IMR-90 (cell line): Measurements from ENCODE around the gene EPB41L4A. TPM values are rescaled to one million over a fixed set of nuclear protein-coding genes. Genes with fewer than 3 reads are reported as not detected.

Experiments used
- ATAC-seq: fragments of 200-7000 bp; cut with Tn5 transposase; 2 replicates; pipeline ENCODE4 v1.9.1; 2020; ENCODE audit warnings: low read depth, mild to moderate bottlenecking, moderate library complexity
- BruUV-seq: library from RNA; stranded (reverse); fragments of 400-500 nt; replicated peaks from 2 replicates; lab custom pipeline; 2021; lab: Mats Ljungman, UMichigan
- CTCF ChIA-PET: fragments of 300-600 bp; formaldehyde crosslinking; extraction: SDS; loops from one replicate; lab custom pipeline; 2021; ENCODE audit warnings: antibody characterized with exemption; lab: Yijun Ruan, JAX
- POLR2A ChIA-PET: fragments of 300-600 bp; sonication (Branson Sonifier 250); formaldehyde crosslinking; loops from one replicate; lab custom pipeline; 2022; ENCODE audit warnings: antibody characterized with exemption; ENCODE audit not compliant: unreplicated experiment; lab: Charles Lee
- DNase-seq: peaks from one replicate; pipeline ENCODE4 v3.0.0; 2013
- H2AFZ ChIP-seq: replicated peaks from 2 replicates; pipeline ENCODE3; 2013; ENCODE audit warnings: low read length, mild to moderate bottlenecking; ENCODE audit not compliant: poor library complexity
- H2AK5ac ChIP-seq: 2 replicates; pipeline ENCODE4 v1.6.1; 2013; ENCODE audit warnings: low read depth, low read length, inconsistent platforms
- H2AK9ac ChIP-seq: replicated peaks from 2 replicates; pipeline ENCODE3; 2013; ENCODE audit warnings: mild to moderate bottlenecking, low read depth, low read length, moderate library complexity; ENCODE audit not compliant: poor library complexity
- H2BK120ac ChIP-seq: 2 replicates; pipeline ENCODE4 v1.6.1; 2013; ENCODE audit warnings: low read depth, low read length, inconsistent platforms
- H2BK15ac ChIP-seq: 3 replicates; pipeline ENCODE4 v1.6.1; 2013; ENCODE audit warnings: low read depth, low read length, inconsistent platforms
- H2BK20ac ChIP-seq: 2 replicates; pipeline ENCODE4 v1.6.1; 2013; ENCODE audit warnings: low read depth, mild to moderate bottlenecking, inconsistent platforms, low read length, moderate library complexity
- H2BK5ac ChIP-seq: 2 replicates; pipeline ENCODE4 v1.6.1; 2013; ENCODE audit warnings: mild to moderate bottlenecking, low read depth, low read length, inconsistent platforms; ENCODE audit not compliant: poor library complexity, severe bottlenecking
- H3K14ac ChIP-seq: replicated peaks from 2 replicates; pipeline ENCODE4 v1.6.1; 2013; ENCODE audit warnings: low read depth, low read length, inconsistent platforms
- H3K18ac ChIP-seq: 2 replicates; pipeline ENCODE4 v1.6.1; 2013; ENCODE audit warnings: low read depth, low read length, control low read depth
- H3K23ac ChIP-seq: 2 replicates; pipeline ENCODE4 v1.6.1; 2013; ENCODE audit warnings: low read depth, low read length, inconsistent platforms
- H3K27ac ChIP-seq: 2 replicates; pipeline ENCODE4 v1.5.1; 2013; ENCODE audit warnings: mild to moderate bottlenecking, control low read depth, low read length; ENCODE audit not compliant: insufficient read depth
- H3K27me3 ChIP-seq: 2 replicates; pipeline ENCODE4 v1.6.1; 2013; ENCODE audit warnings: low read length; ENCODE audit not compliant: control insufficient read depth, insufficient read depth
- H3K36me3 ChIP-seq: 2 replicates; pipeline ENCODE4 v1.6.1; 2013; ENCODE audit warnings: low read length, mixed read lengths; ENCODE audit not compliant: control insufficient read depth, insufficient read depth
- H3K4ac ChIP-seq: 2 replicates; pipeline ENCODE4 v1.6.1; 2013; ENCODE audit warnings: low read depth, low read length, inconsistent platforms
- H3K4me1 ChIP-seq: 2 replicates; pipeline ENCODE4 v1.6.1; 2013; ENCODE audit warnings: low read length, mixed read lengths; ENCODE audit not compliant: control insufficient read depth, insufficient read depth
- H3K4me2 ChIP-seq: 2 replicates; pipeline ENCODE4 v1.6.1; 2013; ENCODE audit warnings: low read depth, mild to moderate bottlenecking, control low read depth, low read length, moderate library complexity
- H3K4me3 ChIP-seq: 2 replicates; pipeline ENCODE4 v1.5.1; 2013; ENCODE audit warnings: low read depth, mild to moderate bottlenecking, control low read depth, low read length, moderate library complexity; ENCODE audit not compliant: insufficient read depth
- H3K56ac ChIP-seq: 2 replicates; pipeline ENCODE4 v1.6.1; 2013; ENCODE audit warnings: low read length, inconsistent platforms; ENCODE audit not compliant: insufficient read depth; ENCODE audit errors: extremely low read depth
- H3K79me1 ChIP-seq, 2 experiments: 2 replicates each; pipeline ENCODE4 v1.6.1; 2013; ENCODE audit warnings: low read length in 2 of 2, inconsistent platforms in 1 of 2, low read depth in 1 of 2
- H3K9ac ChIP-seq: 2 replicates; pipeline ENCODE4 v1.6.1; 2013; ENCODE audit warnings: low read depth, low read length, control low read depth
- H3K9me1 ChIP-seq: 2 replicates; pipeline ENCODE4 v1.6.1; 2013; ENCODE audit warnings: low read length, inconsistent platforms; ENCODE audit not compliant: insufficient read depth
- H3K9me3 ChIP-seq: 2 replicates; pipeline ENCODE4 v1.6.1; 2013; ENCODE audit warnings: low read length; ENCODE audit not compliant: control insufficient read depth, insufficient read depth
- H4K20me1 ChIP-seq: 2 replicates; pipeline ENCODE4 v1.6.1; 2013; ENCODE audit warnings: low read length, inconsistent platforms; ENCODE audit not compliant: insufficient read depth
- H4K5ac ChIP-seq: 2 replicates; pipeline ENCODE4 v1.6.1; 2013; ENCODE audit warnings: mild to moderate bottlenecking, low read depth, low read length, control low read depth
- H4K8ac ChIP-seq, 2 experiments: 2 replicates each; pipeline ENCODE4 v1.6.1; 2013; ENCODE audit warnings: low read depth in 2 of 2, low read length in 2 of 2, control low read depth in 1 of 2, inconsistent platforms in 1 of 2
- H4K91ac ChIP-seq: 2 replicates; pipeline ENCODE4 v1.6.1; 2013; ENCODE audit warnings: low read depth, low read length, inconsistent platforms; ENCODE audit not compliant: insufficient read depth
- BHLHE40 ChIP-seq: fragments of 150-350 bp; IDR thresholded peaks from 2 replicates; pipeline ENCODE4 v1.6.1; 2016; ENCODE audit warnings: mild to moderate bottlenecking, low read depth, low read length
- CEBPB ChIP-seq: IDR thresholded peaks from 2 replicates; pipeline ENCODE4 v1.6.1; 2012; ENCODE audit warnings: low read depth, low read length, improper control_type of control experiment
- CHD1 ChIP-seq: IDR thresholded peaks from 2 replicates; pipeline ENCODE4 v1.6.1; 2012; ENCODE audit warnings: low read depth, low read length, improper control_type of control experiment
- ELK1 ChIP-seq: fragments of 150-350 bp; IDR thresholded peaks from 2 replicates; pipeline ENCODE4 v1.6.1; 2016; ENCODE audit warnings: low read depth, mild to moderate bottlenecking, low read length, moderate library complexity, borderline replicate concordance
- FOS ChIP-seq: fragments of 150-350 bp; IDR thresholded peaks from 2 replicates; pipeline ENCODE4 v1.6.1; 2016; ENCODE audit warnings: low read depth, low read length
- MAFK ChIP-seq: IDR thresholded peaks from 2 replicates; pipeline ENCODE4 v1.6.1; 2012; ENCODE audit warnings: low read depth, low read length, improper control_type of control experiment
- MXI1 ChIP-seq: IDR thresholded peaks from 2 replicates; pipeline ENCODE4 v1.6.1; 2012; ENCODE audit warnings: low read depth, mild to moderate bottlenecking, low read length, moderate library complexity, borderline replicate concordance
- NFE2L2 ChIP-seq: fragments of 150-350 bp; IDR thresholded peaks from 2 replicates; pipeline ENCODE4 v1.6.1; 2016; ENCODE audit warnings: low read depth, mild to moderate bottlenecking, low read length
- POLR2A ChIP-seq: IDR thresholded peaks from 2 replicates; pipeline ENCODE4 v1.6.1; 2012; ENCODE audit warnings: mild to moderate bottlenecking, low read depth, low read length
- RAD21 ChIP-seq: IDR thresholded peaks from 2 replicates; pipeline ENCODE4 v1.6.1; 2012; ENCODE audit warnings: low read length, improper control_type of control experiment
- RCOR1 ChIP-seq: IDR thresholded peaks from 2 replicates; pipeline ENCODE4 v1.6.1; 2012; ENCODE audit warnings: mild to moderate bottlenecking, low read length, improper control_type of control experiment; ENCODE audit not compliant: insufficient replicate concordance
- RFX5 ChIP-seq: IDR thresholded peaks from 2 replicates; pipeline ENCODE4 v1.8.0; 2012; ENCODE audit warnings: low read depth, mild to moderate bottlenecking, low read length, moderate library complexity
- SMC3 ChIP-seq: fragments of 150-350 bp; IDR thresholded peaks from 2 replicates; pipeline ENCODE4 v1.6.1; 2016; ENCODE audit warnings: low read depth, mild to moderate bottlenecking, antibody characterized with exemption, low read length, moderate library complexity
- WGBS, 2 experiments: methylation state at CpG; one replicate each; pipeline versions ENCODE4 v1.1.5 to v1.1.7; 2013; ENCODE audit warnings: missing lambda C conversion rate in 2 of 2; ENCODE audit not compliant: insufficient read length in 1 of 2; ENCODE audit errors: extremely low coverage in 2 of 2; 5-methylcytosine and 5-hydroxymethylcytosine counted together
- dilution Hi-C: fragments of 300-500 bp; cut with HindIII; formaldehyde crosslinking; loops from one replicate; pipeline ENCODE4 v1.14.3; 2018; ENCODE audit warnings: low sequenced_read_pairs; ENCODE audit not compliant: unreplicated experiment
- in situ Hi-C: fragments of 300-500 bp; cut with MboI; formaldehyde crosslinking; loops from 3 replicates; pipeline ENCODE4 v1.14.3; 2019; ENCODE audit warnings: low sequenced_read_pairs, inconsistent platforms, mixed read lengths
- intact Hi-C: fragments of 100-400 bp; cut with micrococcal nuclease; formaldehyde crosslinking; loops from 2 replicates; pipeline ENCODE4 v1.10.0; 2022
- polyA plus RNA-seq, 3 experiments: library from polyadenylated mRNA; depleted of rRNA; stranded (reverse); fragments of >200 nt; gene quantifications; 2 replicates each; pipeline ENCODE4 v1.2.3, GENCODE V29; 2012; ENCODE audit warnings: low replicate concordance in 1 of 3
- total RNA-seq: library from RNA; depleted of rRNA; stranded (reverse); fragments of >200 nt; gene quantifications from 2 replicates; pipeline ENCODE4 v1.2.3, GENCODE V29; 2012
- TF ChIP-seq, protein P1 (sequence below): conservative IDR thresholded peaks from 2 replicates; pipeline ENCODE4 v1.5.1; 2012; ENCODE audit warnings: mild to moderate bottlenecking, low read depth, low read length, improper control_type of control experiment
- TF ChIP-seq, protein P2 (sequence below): fragments of 150-350 bp; IDR thresholded peaks from 2 replicates; pipeline ENCODE4 v1.6.1; 2017; ENCODE audit warnings: mild to moderate bottlenecking, antibody characterized with exemption, low read length, low read depth

EPB41L4A gene
- total and polyA plus RNA-seq, 2 of the 4 experiments (the other 2 are of a cell fraction): under 0.01 to 0.02 TPM

DNA sequence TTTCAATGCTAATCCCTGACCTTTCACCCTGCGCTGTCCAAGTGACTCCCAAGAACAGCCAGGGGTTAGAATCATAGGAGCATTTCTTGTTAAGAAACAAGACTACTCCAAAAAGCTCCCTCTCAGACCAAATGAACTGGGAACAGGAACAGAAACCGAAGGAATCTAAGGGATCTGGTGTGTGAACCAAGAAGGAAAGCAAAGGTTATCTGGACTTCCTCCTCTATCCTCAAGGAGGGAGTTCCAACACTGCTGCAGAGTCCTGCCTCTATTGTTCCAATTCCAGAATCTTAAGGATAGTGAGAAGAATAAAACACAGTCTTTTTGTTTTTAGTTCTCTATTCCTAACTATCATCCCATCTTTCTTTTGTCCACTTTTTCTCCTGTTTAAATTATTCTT lies 87.2 kb downstream of the EPB41L4A start:
- no peak overlapping the region for H2AK5ac ChIP-seq
- H3K79me1 ChIP-seq: no peaks in the 10 kb centered on the region
- H3K27ac ChIP-seq: no peak overlapping the region
- intact Hi-C loops (no loop called here), in situ Hi-C loops (no loop called here), dilution Hi-C loops (no loop called here)
- H2BK120ac ChIP-seq: no peak overlapping the region
- H3K4me3 ChIP-seq: no peak overlapping the region
- no peak overlapping the region for H2BK20ac ChIP-seq
- no peaks in the 10 kb centered on the region; the same call in 1 of the 2 replicates for H3K27me3 ChIP-seq
- ATAC-seq: no peak
- H3K56ac ChIP-seq: no peak overlapping the region
- WGBS, 2 experiments: no CpG with 5 or more reads among the region's 2 CpGs
- H3K4ac ChIP-seq: no peak overlapping the region
- H3K18ac ChIP-seq: no peak overlapping the region
- H4K5ac ChIP-seq: no peak overlapping the region
- H3K23ac ChIP-seq: no peak overlapping the region
- TF ChIP-seq FOS (no peak), CEBPB (no peak), RCOR1 (no peak), SMC3 (no peak), MAFK (no peak), RAD21 (no peak), BHLHE40 (no peak), RFX5 (no peak), POLR2A (no peak), ELK1 (no peak), MXI1 (no peak), CHD1 (no peak), NFE2L2 (no peak)
- TF ChIP-seq, protein P1, sequence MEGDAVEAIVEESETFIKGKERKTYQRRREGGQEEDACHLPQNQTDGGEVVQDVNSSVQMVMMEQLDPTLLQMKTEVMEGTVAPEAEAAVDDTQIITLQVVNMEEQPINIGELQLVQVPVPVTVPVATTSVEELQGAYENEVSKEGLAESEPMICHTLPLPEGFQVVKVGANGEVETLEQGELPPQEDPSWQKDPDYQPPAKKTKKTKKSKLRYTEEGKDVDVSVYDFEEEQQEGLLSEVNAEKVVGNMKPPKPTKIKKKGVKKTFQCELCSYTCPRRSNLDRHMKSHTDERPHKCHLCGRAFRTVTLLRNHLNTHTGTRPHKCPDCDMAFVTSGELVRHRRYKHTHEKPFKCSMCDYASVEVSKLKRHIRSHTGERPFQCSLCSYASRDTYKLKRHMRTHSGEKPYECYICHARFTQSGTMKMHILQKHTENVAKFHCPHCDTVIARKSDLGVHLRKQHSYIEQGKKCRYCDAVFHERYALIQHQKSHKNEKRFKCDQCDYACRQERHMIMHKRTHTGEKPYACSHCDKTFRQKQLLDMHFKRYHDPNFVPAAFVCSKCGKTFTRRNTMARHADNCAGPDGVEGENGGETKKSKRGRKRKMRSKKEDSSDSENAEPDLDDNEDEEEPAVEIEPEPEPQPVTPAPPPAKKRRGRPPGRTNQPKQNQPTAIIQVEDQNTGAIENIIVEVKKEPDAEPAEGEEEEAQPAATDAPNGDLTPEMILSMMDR: no peak
- TF ChIP-seq, protein P2, sequence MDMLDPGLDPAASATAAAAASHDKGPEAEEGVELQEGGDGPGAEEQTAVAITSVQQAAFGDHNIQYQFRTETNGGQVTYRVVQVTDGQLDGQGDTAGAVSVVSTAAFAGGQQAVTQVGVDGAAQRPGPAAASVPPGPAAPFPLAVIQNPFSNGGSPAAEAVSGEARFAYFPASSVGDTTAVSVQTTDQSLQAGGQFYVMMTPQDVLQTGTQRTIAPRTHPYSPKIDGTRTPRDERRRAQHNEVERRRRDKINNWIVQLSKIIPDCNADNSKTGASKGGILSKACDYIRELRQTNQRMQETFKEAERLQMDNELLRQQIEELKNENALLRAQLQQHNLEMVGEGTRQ: no peak
- H3K9me3 ChIP-seq: no peaks in the 10 kb centered on the region
- no peaks in the 10 kb centered on the region for H3K4me1 ChIP-seq
- ChIA-PET CTCF (no interaction called here), POLR2A (no interaction called here)
- no peak overlapping the region for H2BK15ac ChIP-seq
- DNase-seq: no peak
- BruUV-seq: no TSS peak
- no peaks in the 10 kb centered on the region for H4K20me1 ChIP-seq
- H2AFZ ChIP-seq: no peak overlapping the region
- no peak overlapping the region for H3K4me2 ChIP-seq
- H2BK5ac ChIP-seq: no peak overlapping the region
- no peak overlapping the region for H4K8ac ChIP-seq
- H3K36me3 ChIP-seq: no peaks in the 10 kb centered on the region
- H3K9ac ChIP-seq: no peak overlapping the region
- H2AK9ac ChIP-seq: no peak overlapping the region
- H3K14ac ChIP-seq: no peak overlapping the region
- H3K9me1 ChIP-seq: no peaks in the 10 kb centered on the region
- no peak overlapping the region for H4K91ac ChIP-seq
